ENCODE data around the gene NPAS1.

GRCh38 chr19:47086280-47086679 lies 66.6 kb downstream of the NPAS1 start:
- no peak for TF ChIP-seq CTCF (IDR thresholded peaks at IDR 0.05 in 8 of 11, conservative IDR thresholded peaks at IDR 0.05 in 3 of 11)
- peak in 1 of 3 donors; percentile 16 for TF ChIP-seq POLR2AphosphoS5 (IDR thresholded peaks at IDR 0.05)
- TF ChIP-seq POLR2A (IDR thresholded peaks at IDR 0.05), result no peak
